B cell (primary cell): ENCODE measurements around the gene HSPBP1. TPM values are rescaled to one million over a fixed set of nuclear protein-coding genes. Genes with fewer than 3 reads are reported as not detected.
"Not testable (repeated sequence)": the region's sequence is repeated elsewhere in the genome, so short reads cannot be mapped to it uniquely, and the experiment has no call there.

Experiments
- ATAC-seq: fragments of 200-7000 bp; cut with Tn5 transposase; one replicate; pipeline ENCODE4 v1.10.0; 2021; ENCODE audit warnings: low read depth, mild to moderate bottlenecking, moderate number of reproducible peaks, moderate library complexity
- CTCF ChIA-PET: fragments of 350-600 bp; sonication (Branson Sonifier 250); formaldehyde crosslinking; loops from one replicate; lab custom pipeline; 2021; ENCODE audit warnings: antibody characterized with exemption, inconsistent platforms; lab: Charles Lee
- POLR2A ChIA-PET: fragments of 350-600 bp; sonication (Branson Sonifier 250); formaldehyde crosslinking; loops from one replicate; lab custom pipeline; 2021; ENCODE audit warnings: antibody characterized with exemption; lab: Charles Lee
- DNase-seq: peaks from one replicate; pipeline ENCODE4 v3.0.0; 2013
- H2AFZ ChIP-seq: 2 replicates; pipeline ENCODE4 v1.6.1; 2012; ENCODE audit warnings: mild to moderate bottlenecking, low read depth, low read length; ENCODE audit not compliant: insufficient read depth, poor library complexity, severe bottlenecking
- H3K27ac ChIP-seq, 2 donors: 1 replicate in 1 of 2; 2 replicates in 1 of 2; pipeline ENCODE4 v1.5.1; 2012 to 2013; ENCODE audit warnings: low read length in 2 of 2, mild to moderate bottlenecking in 2 of 2, moderate library complexity in 1 of 2
- H3K27me3 ChIP-seq, 4 experiments: fragments of 200-600 bp in 1 of 4; sonication (generic) in 1 of 4; replicated peaks in 1 of 4; 1 replicate in 2 of 4; 2 replicates in 2 of 4; pipeline versions ENCODE4 v1.6.1 to v1.7.0; 2013 to 2016; ENCODE audit warnings: low read length in 3 of 4, mild to moderate bottlenecking in 2 of 4, mixed read lengths in 1 of 4, moderate library complexity in 1 of 4; ENCODE audit not compliant: insufficient read depth in 4 of 4, control insufficient read depth in 3 of 4; ENCODE audit errors: control extremely low read depth in 1 of 4
- H3K36me3 ChIP-seq, 2 experiments: replicated peaks in 1 of 2; 1 replicate in 1 of 2; 2 replicates in 1 of 2; pipeline versions ENCODE4 v1.6.1 to v1.7.1; 2013; ENCODE audit warnings: low read length in 1 of 2; ENCODE audit not compliant: insufficient read depth in 2 of 2, control insufficient read depth in 1 of 2; ENCODE audit errors: control extremely low read depth in 1 of 2, extremely low read depth in 1 of 2
- H3K4me1 ChIP-seq, 2 donors: fragments of 200-600 bp in 1 of 2; sonication (generic) in 1 of 2; 1 replicate in 1 of 2; 2 replicates in 1 of 2; pipeline versions ENCODE4 v1.5.1 to v1.6.1; 2013 to 2017; ENCODE audit warnings: low read length in 2 of 2; ENCODE audit not compliant: control insufficient read depth in 2 of 2, insufficient read depth in 2 of 2
- H3K4me2 ChIP-seq: replicated peaks from 2 replicates; pipeline ENCODE3; 2012; ENCODE audit warnings: mild to moderate bottlenecking, low read depth, low read length; ENCODE audit not compliant: poor library complexity, severe bottlenecking
- H3K4me3 ChIP-seq, 5 experiments: fragments of 200-600 bp in 1 of 5; sonication (generic) in 1 of 5; 1 replicate in 3 of 5; 2 replicates in 2 of 5; pipeline versions ENCODE4 v1.5.1 to v1.7.0; 2011 to 2016; ENCODE audit warnings: low read length in 4 of 5, mild to moderate bottlenecking in 4 of 5, low read depth in 2 of 5, control low read depth in 1 of 5, moderate library complexity in 1 of 5; ENCODE audit not compliant: insufficient read depth in 1 of 5; ENCODE audit errors: control extremely low read depth in 1 of 5, extremely low read depth in 1 of 5
- H3K79me2 ChIP-seq: fragments of 200-600 bp; sonication (generic); one replicate; pipeline ENCODE4 v1.6.0; 2016; ENCODE audit warnings: low read length; ENCODE audit not compliant: control insufficient read depth, insufficient read depth
- H3K9ac ChIP-seq: fragments of 200-600 bp; sonication (generic); 2 replicates; pipeline ENCODE4 v1.6.1; 2017; ENCODE audit warnings: mild to moderate bottlenecking, low read length, moderate library complexity
- H3K9me3 ChIP-seq, 3 donors: one replicate each; pipeline versions ENCODE4 v1.6.1 to v1.7.1; 2013; ENCODE audit warnings: low read length in 2 of 3; ENCODE audit not compliant: control insufficient read depth in 2 of 3, insufficient read depth in 1 of 3; ENCODE audit errors: control extremely low read depth in 1 of 3
- H4K20me1 ChIP-seq: 2 replicates; pipeline ENCODE4 v1.6.0; 2012; ENCODE audit warnings: mild to moderate bottlenecking, low read length; ENCODE audit not compliant: insufficient read depth, control insufficient read depth, poor library complexity, severe bottlenecking
- H3K27ac Mint-ChIP-seq: one replicate; pipeline ENCODE4 v1.8.0; 2021; ENCODE audit warnings: mixed read lengths
- H3K27me3 Mint-ChIP-seq: one replicate; pipeline ENCODE4 v1.8.0; 2021; ENCODE audit warnings: mixed read lengths
- H3K4me1 Mint-ChIP-seq: one replicate; pipeline ENCODE4 v1.8.0; 2021; ENCODE audit warnings: mixed read lengths
- H3K4me3 Mint-ChIP-seq: one replicate; pipeline ENCODE4 v1.8.0; 2021; ENCODE audit warnings: mixed read lengths
- H3K9me3 Mint-ChIP-seq: one replicate; pipeline ENCODE4 v1.8.0; 2022; ENCODE audit warnings: mixed read lengths; ENCODE audit not compliant: insufficient read depth
- EZH2 ChIP-seq: IDR thresholded peaks from 2 replicates; pipeline ENCODE4 v1.6.1; 2012; ENCODE audit warnings: borderline replicate concordance, low read depth, mild to moderate bottlenecking, moderate library complexity, low read length; ENCODE audit not compliant: insufficient read depth, poor library complexity, severe bottlenecking
- WGBS: methylation state at CpG from one replicate; pipeline ENCODE4 v1.1.5; 2013; ENCODE audit warnings: missing lambda C conversion rate; ENCODE audit not compliant: insufficient coverage; 5-methylcytosine and 5-hydroxymethylcytosine counted together
- intact Hi-C: fragments of 100-400 bp; cut with micrococcal nuclease; formaldehyde crosslinking; loops from one replicate; pipeline ENCODE4 v1.10.0; 2022
- polyA minus RNA-seq: library from RNA; depleted of rRNA, polyadenylated mRNA; stranded (reverse); fragments of >200 nt; gene quantifications from 2 replicates; pipeline ENCODE4 v1.2.3, GENCODE V29; 2012
- polyA plus RNA-seq: library from polyadenylated mRNA; depleted of rRNA; stranded (reverse); fragments of >200 nt; gene quantifications from 2 replicates; pipeline ENCODE4 v1.2.3, GENCODE V29; 2012
- total RNA-seq, 2 donors: library from RNA; stranded (reverse); fragments of 120-200 nt in 1 of 2; gene quantifications; 1 replicate in 1 of 2; 2 replicates in 1 of 2; pipeline versions ENCODE4 v1.2.3 to v1.2.4, GENCODE V29; 2013 to 2022
- TF ChIP-seq, protein P1 (sequence below): fragments of 200-600 bp; IDR thresholded peaks from one replicate; pipeline ENCODE4 v1.8.0; 2022; ENCODE audit warnings: antibody characterized with exemption, mild to moderate bottlenecking

The HSPBP1 gene, protein sequence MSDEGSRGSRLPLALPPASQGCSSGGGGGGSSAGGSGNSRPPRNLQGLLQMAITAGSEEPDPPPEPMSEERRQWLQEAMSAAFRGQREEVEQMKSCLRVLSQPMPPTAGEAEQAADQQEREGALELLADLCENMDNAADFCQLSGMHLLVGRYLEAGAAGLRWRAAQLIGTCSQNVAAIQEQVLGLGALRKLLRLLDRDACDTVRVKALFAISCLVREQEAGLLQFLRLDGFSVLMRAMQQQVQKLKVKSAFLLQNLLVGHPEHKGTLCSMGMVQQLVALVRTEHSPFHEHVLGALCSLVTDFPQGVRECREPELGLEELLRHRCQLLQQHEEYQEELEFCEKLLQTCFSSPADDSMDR
- total RNA-seq (15.6 and 18.2 TPM in 2 replicates), polyA plus RNA-seq (18.9 and 19.0 TPM in 2 replicates), polyA minus RNA-seq (15.5 and 22.5 TPM in 2 replicates)
- 9.3 TPM for total RNA-seq (2013)

DNA sequence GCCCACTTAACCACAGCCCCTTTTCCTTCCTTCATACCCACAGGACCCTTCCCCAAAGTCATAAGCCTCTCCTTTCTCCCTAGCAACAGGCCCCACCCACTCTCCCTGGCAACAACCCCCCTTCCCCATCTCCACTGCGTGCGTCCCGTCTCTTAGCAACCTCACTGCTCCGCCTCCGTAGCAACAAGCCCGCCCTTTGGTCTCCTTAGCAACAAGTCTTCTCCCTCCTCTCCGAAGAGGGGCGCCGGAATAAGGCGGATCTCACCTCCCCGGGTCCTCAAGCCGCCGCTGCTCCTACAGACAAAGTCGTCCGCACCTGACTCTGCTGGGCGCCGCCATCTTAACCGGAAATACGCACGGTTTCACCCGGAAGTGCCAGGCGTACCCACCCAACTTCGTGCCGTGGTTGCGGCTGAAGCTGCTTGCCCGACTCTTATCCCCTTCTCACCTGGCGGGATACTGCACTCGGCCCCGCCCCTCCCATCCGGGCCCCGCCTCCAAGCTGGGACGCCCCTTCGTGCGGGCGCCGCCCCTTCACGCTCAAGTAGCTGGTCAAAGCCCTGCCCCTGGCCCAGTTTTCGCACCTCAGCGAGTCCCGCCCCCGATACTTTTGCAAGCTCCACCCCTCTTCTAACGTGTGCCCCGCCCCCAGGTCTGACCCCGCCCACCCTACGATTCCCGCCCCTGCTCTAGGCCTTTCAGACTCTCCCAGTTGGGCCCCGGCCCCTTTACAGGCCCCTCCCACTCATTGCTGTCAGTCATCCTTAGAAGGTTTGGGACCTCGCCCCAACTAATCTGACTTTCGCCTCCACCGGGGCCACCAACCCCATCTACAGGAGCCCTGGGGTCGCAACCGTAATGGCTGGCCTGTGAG lies at the start of gene HSPBP1:
Gene HSPBP1, minus strand, starts transcription at position 341 of the 874 bp plus-strand sequence. CDS start 502 bp downstream, outside the sequence.
- peaks cover 2% of the 10 kb centered on the region for H3K79me2 ChIP-seq
- TF ChIP-seq EZH2, result no peak
- TF ChIP-seq, protein P1, sequence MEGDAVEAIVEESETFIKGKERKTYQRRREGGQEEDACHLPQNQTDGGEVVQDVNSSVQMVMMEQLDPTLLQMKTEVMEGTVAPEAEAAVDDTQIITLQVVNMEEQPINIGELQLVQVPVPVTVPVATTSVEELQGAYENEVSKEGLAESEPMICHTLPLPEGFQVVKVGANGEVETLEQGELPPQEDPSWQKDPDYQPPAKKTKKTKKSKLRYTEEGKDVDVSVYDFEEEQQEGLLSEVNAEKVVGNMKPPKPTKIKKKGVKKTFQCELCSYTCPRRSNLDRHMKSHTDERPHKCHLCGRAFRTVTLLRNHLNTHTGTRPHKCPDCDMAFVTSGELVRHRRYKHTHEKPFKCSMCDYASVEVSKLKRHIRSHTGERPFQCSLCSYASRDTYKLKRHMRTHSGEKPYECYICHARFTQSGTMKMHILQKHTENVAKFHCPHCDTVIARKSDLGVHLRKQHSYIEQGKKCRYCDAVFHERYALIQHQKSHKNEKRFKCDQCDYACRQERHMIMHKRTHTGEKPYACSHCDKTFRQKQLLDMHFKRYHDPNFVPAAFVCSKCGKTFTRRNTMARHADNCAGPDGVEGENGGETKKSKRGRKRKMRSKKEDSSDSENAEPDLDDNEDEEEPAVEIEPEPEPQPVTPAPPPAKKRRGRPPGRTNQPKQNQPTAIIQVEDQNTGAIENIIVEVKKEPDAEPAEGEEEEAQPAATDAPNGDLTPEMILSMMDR, result no peak
- peak within 1 kb of the TSS; percentile 87 to 96 for H3K27ac ChIP-seq
- peaks cover 9% of the 10 kb centered on the region for H4K20me1 ChIP-seq
- peaks cover 0 to 4% (median 0%) of the 10 kb centered on the region in 3 donors for H3K9me3 ChIP-seq
- peaks cover 0 to 6% of the 10 kb centered on the region in 2 experiments for H3K36me3 ChIP-seq
- H3K4me2 ChIP-seq, result peak within 1 kb of the TSS; percentile 77
- ATAC-seq (peak; percentile 85), DNase-seq (peak; percentile 99)
- 1% methylated on average over 48 of the region's 52 CpGs for WGBS
- H2AFZ ChIP-seq, result peak within 1 kb of the TSS; percentile 68
- H3K27me3 ChIP-seq, result peaks cover 0 to 9% (median 3%) of the 10 kb centered on the region in 4 experiments
- H3K27me3 Mint-ChIP-seq, result peaks cover 7% of the 10 kb centered on the region
- H3K4me3 ChIP-seq, result peak within 1 kb of the TSS; percentile 63 to 83 (median 71)
- H3K4me3 Mint-ChIP-seq, result peak within 1 kb of the TSS; percentile 99
- no peaks in the 10 kb centered on the region for H3K9me3 Mint-ChIP-seq
- intact Hi-C loops, result loop anchor here (1.0 to 10.0 kb wide), 7 partner anchors 21 to 325 kb away; partner anchors contain the start of genes ISOC2, KMT5C, PPP6R1 and ZNF524
- peak within 1 kb of the TSS; percentile 67 for H3K9ac ChIP-seq
- peak within 1 kb of the TSS; percentile 99 for H3K27ac Mint-ChIP-seq
- H3K4me1 ChIP-seq, result peaks cover 56 to 71% of the 10 kb centered on the region in 2 donors
- POLR2A ChIA-PET, result interaction anchor here (0.5 to 4.5 kb wide), 11 partner anchors 13 to 864 kb away, joined by 3 to 44 read pairs (median 4); partner anchors contain the start of genes KMT5C and PPP6R1
- CTCF ChIA-PET, result interaction anchor here (0.5 to 8.9 kb wide), 9 partner anchors 12 to 277 kb away, joined by 3 to 56 read pairs (median 5); partner anchors contain the start of gene TMEM238
- H3K4me1 Mint-ChIP-seq, result peaks cover 68% of the 10 kb centered on the region

DNA sequence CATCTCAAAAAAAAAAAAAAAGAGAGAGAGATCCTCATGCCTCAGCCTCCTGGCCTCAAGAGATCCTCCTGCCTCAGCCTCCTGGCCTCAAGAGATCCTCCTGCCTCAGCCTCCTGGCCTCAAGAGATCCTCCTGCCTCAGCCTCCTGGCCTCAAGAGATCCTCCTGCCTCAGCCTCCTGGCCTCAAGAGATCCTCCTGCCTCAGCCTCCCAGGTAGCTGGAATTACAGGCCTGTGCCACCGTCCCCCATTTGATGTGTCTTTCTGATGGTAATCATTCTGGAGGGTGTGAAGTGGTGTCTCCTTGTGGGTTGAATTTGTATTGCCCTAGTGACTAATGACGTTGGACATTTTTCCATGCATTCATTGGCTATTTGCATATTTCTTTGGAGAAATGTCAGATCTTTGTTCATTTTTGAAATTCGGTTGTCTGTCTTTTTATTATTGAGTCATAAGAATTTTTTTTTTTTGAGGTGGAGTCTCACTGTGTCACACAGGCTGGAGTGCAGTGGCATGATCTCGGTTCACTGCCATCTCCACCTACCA lies 48.9 kb upstream of the HSPBP1 start:
- ATAC-seq, result not testable (repeated sequence)

More for the DNA sequence above, 48.9 kb upstream of the HSPBP1 start:
- H3K79me2 ChIP-seq, H3K27ac ChIP-seq, H3K4me1 Mint-ChIP-seq, POLR2A ChIA-PET, H3K9me3 ChIP-seq, intact Hi-C loops, H3K4me2 ChIP-seq, DNase-seq, H3K36me3 ChIP-seq, H3K9me3 Mint-ChIP-seq, H4K20me1 ChIP-seq, H3K4me3 Mint-ChIP-seq, H3K4me1 ChIP-seq, H2AFZ ChIP-seq, H3K4me3 ChIP-seq, H3K9ac ChIP-seq: not testable (repeated sequence)
- 43% methylated on average over 1 of the region's 4 CpGs for WGBS
- H3K27me3 ChIP-seq, result peaks cover 0 to 11% (median 1%) of the 10 kb centered on the region in 4 experiments
- H3K27me3 Mint-ChIP-seq, result peaks cover 27% of the 10 kb centered on the region
- H3K27ac Mint-ChIP-seq, result peak overlapping the region; percentile 32
- CTCF ChIA-PET, result interaction anchor here (0.7 kb wide), 1 partner anchor 134 kb away, joined by 4 read pairs; no protein-coding TSS in a partner anchor
